Panc1 (cell line): ENCODE data around the gene MARS2. TPM values are rescaled to one million over a fixed set of nuclear protein-coding genes. Genes with fewer than 3 reads are reported as not detected.
"Not testable (repeated sequence)": the region's sequence is repeated elsewhere in the genome, so short reads cannot be mapped to it uniquely, and the experiment has no call there.

Source experiments
- ATAC-seq: fragments of 200-7000 bp; cut with Tn5 transposase; 2 replicates; pipeline ENCODE4 v1.9.1; 2020; ENCODE audit warnings: mild to moderate bottlenecking, moderate library complexity
- BruUV-seq: library from RNA; stranded (reverse); fragments of 400-500 nt; replicated peaks from 2 replicates; lab custom pipeline; 2021; lab: Mats Ljungman, UMichigan
- CTCF ChIA-PET: fragments of 300-600 bp; sonication (Branson Sonifier 250); formaldehyde crosslinking; loops from one replicate; lab custom pipeline; 2022; ENCODE audit warnings: antibody characterized with exemption; lab: Charles Lee
- POLR2A ChIA-PET: fragments of 300-600 bp; sonication (Branson Sonifier 250); formaldehyde crosslinking; loops from one replicate; lab custom pipeline; 2022; ENCODE audit warnings: antibody characterized with exemption; lab: Charles Lee
- DNase-seq: peaks from one replicate; pipeline ENCODE4 v3.0.0-alpha.2; 2010; ENCODE audit warnings: low read depth, low spot score
- H3K27ac ChIP-seq: 2 replicates; pipeline ENCODE4 v1.5.1; 2011; ENCODE audit warnings: mild to moderate bottlenecking, low read length, inconsistent platforms
- H3K27me3 ChIP-seq: fragments of 200-500 bp; sonication (Bioruptor generic); 2 replicates; pipeline ENCODE4 v1.6.0; 2014; ENCODE audit warnings: low read length, inconsistent platforms; ENCODE audit not compliant: control insufficient read depth, insufficient read depth
- H3K36me3 ChIP-seq: fragments of 200-500 bp; sonication (Bioruptor generic); 2 replicates; pipeline ENCODE4 v1.5.1; 2014; ENCODE audit warnings: inconsistent platforms, mild to moderate bottlenecking, low read length, moderate library complexity; ENCODE audit not compliant: control insufficient read depth, insufficient read depth
- H3K4me1 ChIP-seq: 2 replicates; pipeline ENCODE4 v1.5.1; 2011; ENCODE audit warnings: inconsistent platforms, mild to moderate bottlenecking, low read length, moderate library complexity; ENCODE audit not compliant: control insufficient read depth, insufficient read depth
- H3K4me3 ChIP-seq, 2 experiments: 2 replicates each; pipeline ENCODE4 v1.5.1; 2011 to 2012; ENCODE audit warnings: low read depth in 2 of 2, low read length in 2 of 2, mild to moderate bottlenecking in 2 of 2, inconsistent platforms in 1 of 2, moderate library complexity in 1 of 2
- H3K9me3 ChIP-seq: fragments of 200-500 bp; sonication (Bioruptor generic); 2 replicates; pipeline ENCODE4 v1.5.1; 2014; ENCODE audit warnings: low read depth, mild to moderate bottlenecking, inconsistent platforms, low read length, moderate library complexity; ENCODE audit not compliant: control insufficient read depth, insufficient read depth
- CTCF ChIP-seq: fragments of 450-650 bp; IDR thresholded peaks from 2 replicates; pipeline ENCODE4 v1.5.1; 2017; ENCODE audit warnings: mild to moderate bottlenecking
- POLR2AphosphoS5 ChIP-seq: IDR thresholded peaks from 2 replicates; pipeline ENCODE4 v1.6.1; 2012; ENCODE audit warnings: mild to moderate bottlenecking, low read depth, low read length, moderate library complexity
- REST ChIP-seq, 2 experiments: IDR thresholded peaks; 2 replicates each; pipeline ENCODE4 v1.6.1; 2011 to 2012; ENCODE audit warnings: low read depth in 2 of 2, control low read depth in 1 of 2, low read length in 1 of 2, mild to moderate bottlenecking in 1 of 2, moderate library complexity in 1 of 2; ENCODE audit not compliant: insufficient read depth in 1 of 2
- SIN3A ChIP-seq: IDR thresholded peaks from 2 replicates; pipeline ENCODE4 v1.6.1; 2012; ENCODE audit warnings: low read depth, mild to moderate bottlenecking, low read length, moderate library complexity, borderline replicate concordance; ENCODE audit not compliant: insufficient read depth
- TCF7L2 ChIP-seq: IDR thresholded peaks from 2 replicates; pipeline ENCODE4 v1.6.1; 2011; ENCODE audit warnings: mild to moderate bottlenecking, low read depth, low read length, inconsistent platforms
- in situ Hi-C: cut with HindIII; loops from 2 replicates; pipeline ENCODE4 v1.10.0; 2016; ENCODE audit warnings: low sequenced_read_pairs, low pct_unique_long_range_greater_than_20kb
- intact Hi-C: fragments of 100-400 bp; cut with micrococcal nuclease; formaldehyde crosslinking; loops from one replicate; pipeline ENCODE4 v1.10.0; 2022; ENCODE audit not compliant: unreplicated experiment
- total RNA-seq: library from RNA; stranded (reverse); gene quantifications from one replicate; pipeline ENCODE4 v1.2.1, GENCODE V29; 2021; ENCODE audit not compliant: unreplicated experiment

Gene MARS2
- total RNA-seq, 1 experiment from 2014 or later, result 8.7 TPM

- POLR2A ChIA-PET, result no interaction called here
These were observed 21.8 kb downstream of the MARS2 start for GRCh38 chr2:197727011-197727410.

DNA sequence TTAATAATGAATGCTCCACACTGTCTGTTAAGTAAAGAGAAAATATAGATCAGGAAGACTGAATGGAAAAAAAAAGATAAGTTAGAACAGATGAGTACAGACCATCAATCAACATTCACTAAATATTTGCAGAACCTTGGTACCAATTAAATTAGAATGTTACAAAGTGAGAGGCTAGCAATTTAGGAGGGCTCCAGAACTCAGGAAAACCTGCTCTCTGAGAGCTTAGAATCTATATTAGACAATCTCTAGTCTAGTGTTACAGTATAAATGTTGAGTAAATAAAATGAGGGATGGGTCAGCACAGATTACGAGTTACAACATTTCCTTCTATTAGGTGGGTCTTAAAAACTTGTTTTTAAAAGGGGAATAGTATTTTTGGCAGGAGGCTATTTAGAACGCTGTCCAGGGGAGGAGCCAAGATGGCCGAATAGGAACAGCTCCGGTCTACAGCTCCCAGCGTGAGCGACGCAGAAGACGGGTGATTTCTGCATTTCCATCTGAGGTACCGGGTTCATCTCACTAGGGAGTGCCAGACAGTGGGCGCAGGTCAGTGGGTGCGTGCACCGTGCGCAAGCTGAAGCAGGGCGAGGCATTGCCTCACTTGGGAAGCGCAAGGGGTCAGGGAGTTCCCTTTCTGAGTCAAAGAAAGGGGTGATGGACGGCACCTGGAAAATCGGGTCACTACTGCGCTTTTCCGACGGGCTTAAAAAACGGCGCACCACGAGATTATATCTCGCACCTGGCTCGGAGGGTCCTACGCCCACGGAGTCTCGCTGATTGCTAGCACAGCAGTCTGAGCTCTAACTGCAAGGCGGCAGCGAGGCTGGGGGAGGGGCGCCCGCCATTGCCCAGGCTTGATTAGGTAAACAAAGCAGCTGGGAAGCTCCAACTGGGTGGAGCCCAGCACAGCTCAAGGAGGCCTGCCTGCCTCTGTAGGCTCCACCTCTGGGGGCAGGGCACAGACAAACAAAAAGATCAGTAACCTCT lies 23.7 kb downstream of the MARS2 start:
- H3K9me3 ChIP-seq, ATAC-seq, H3K27ac ChIP-seq, H3K27me3 ChIP-seq, in situ Hi-C loops, DNase-seq, intact Hi-C loops, H3K36me3 ChIP-seq, H3K4me1 ChIP-seq, BruUV-seq, H3K4me3 ChIP-seq, CTCF ChIA-PET, POLR2A ChIA-PET: not testable (repeated sequence)

More at GRCh38 chr2:197727011-197727410, 21.8 kb downstream of the MARS2 start:
- TF ChIP-seq TCF7L2, result no peak
- TF ChIP-seq REST (IDR thresholded peaks at IDR 0.05; ENCODE audit: insufficient read depth in 1 of 2, low read depth in 2 of 2, low read length in 1 of 2), result no peak
- TF ChIP-seq CTCF, result no peak
- TF ChIP-seq POLR2AphosphoS5, result no peak
- TF ChIP-seq SIN3A, result no peak
- Histone ChIP-seq H3K27me3 (no peaks in the 10 kb centered on the region), H3K36me3 (no peaks in the 10 kb centered on the region), H3K27ac (no peak overlapping the region), H3K4me1 (no peaks in the 10 kb centered on the region), H3K9me3 (no peaks in the 10 kb centered on the region), H3K4me3 (no peak overlapping the region)
- intact Hi-C loops (no loop called here), in situ Hi-C loops (no loop called here)
- no TSS peak for BruUV-seq
- CTCF ChIA-PET, result interaction anchor here (0.6 kb wide), 1 partner anchor 1640 kb away, joined by 6 read pairs; no protein-coding TSS in a partner anchor
- ATAC-seq (no peak), DNase-seq (no peak)

GRCh38 chr2:197740200-197740599 lies 35.0 kb downstream of the MARS2 start:
- H3K36me3 ChIP-seq, result no peaks in the 10 kb centered on the region
- no peaks in the 10 kb centered on the region for H3K9me3 ChIP-seq
- DNase-seq, result no peak
- intact Hi-C loops (no loop called here), in situ Hi-C loops (no loop called here)
- H3K4me1 ChIP-seq, result no peaks in the 10 kb centered on the region
- H3K4me3 ChIP-seq, result no peak overlapping the region
- no peak for ATAC-seq
- no peak for TF ChIP-seq TCF7L2
- no peak for TF ChIP-seq CTCF
- TF ChIP-seq SIN3A, result no peak
- TF ChIP-seq POLR2AphosphoS5, result no peak
- TF ChIP-seq REST (IDR thresholded peaks at IDR 0.05; ENCODE audit: insufficient read depth in 1 of 2, low read depth in 2 of 2, low read length in 1 of 2), result no peak
- no peaks in the 10 kb centered on the region; the same call in 1 of the 2 replicates for H3K27me3 ChIP-seq
- CTCF ChIA-PET, result no interaction called here
- no peak overlapping the region for H3K27ac ChIP-seq
- POLR2A ChIA-PET, result no interaction called here
- no TSS peak for BruUV-seq
